Heart left ventricle (tissue), 16 donors: ENCODE data around the gene MEX3A. TPM values are rescaled to one million over a fixed set of nuclear protein-coding genes. Genes with fewer than 3 reads are reported as not detected.

ENCODE experiments used
- ATAC-seq, 4 donors: fragments of 200-7000 bp; cut with Tn5 transposase; one replicate each; pipeline ENCODE4 v1.9.1; 2020 to 2022; ENCODE audit warnings: moderate library complexity in 4 of 4, mild to moderate bottlenecking in 3 of 4, moderate number of reproducible peaks in 1 of 4
- DNase-seq, 5 donors: peaks; one replicate each; pipeline ENCODE4 v3.0.0-alpha.2; 2020
- H3K27ac ChIP-seq, 12 donors: fragments of 200-600 bp; sonication (generic) in 4 of 12; one replicate each; pipeline versions ENCODE4 v1.5.0 to v1.8.0; 2016 to 2022; ENCODE audit warnings: mild to moderate bottlenecking in 2 of 12
- H3K27me3 ChIP-seq, 9 donors: fragments of 200-600 bp; sonication (generic) in 2 of 9; one replicate each; pipeline versions ENCODE4 v1.5.1 to v1.8.0; 2016 to 2022; ENCODE audit warnings: mild to moderate bottlenecking in 3 of 9
- H3K36me3 ChIP-seq, 9 donors: fragments of 200-600 bp; sonication (generic) in 2 of 9; one replicate each; pipeline versions ENCODE4 v1.5.0 to v1.8.0; 2018 to 2022; ENCODE audit warnings: mild to moderate bottlenecking in 2 of 9
- H3K4me1 ChIP-seq, 12 donors: fragments of 200-600 bp; sonication (generic) in 4 of 12; one replicate each; pipeline versions ENCODE4 v1.5.0 to v1.8.0; 2016 to 2022; ENCODE audit warnings: mild to moderate bottlenecking in 3 of 12
- H3K4me3 ChIP-seq, 12 donors: fragments of 200-600 bp; sonication (generic) in 4 of 12; one replicate each; pipeline versions ENCODE4 v1.5.0 to v1.8.0; 2017 to 2022; ENCODE audit warnings: mild to moderate bottlenecking in 9 of 12, moderate library complexity in 4 of 12
- H3K9me3 ChIP-seq, 12 donors: fragments of 200-600 bp; sonication (generic) in 4 of 12; one replicate each; pipeline versions ENCODE4 v1.5.0 to v1.8.0; 2016 to 2022; ENCODE audit warnings: mild to moderate bottlenecking in 1 of 12
- POLR2A ChIP-seq, 2 donors: fragments of 450-650 bp; IDR thresholded peaks; one replicate each; pipeline ENCODE4 v1.6.1; 2017; ENCODE audit warnings: antibody characterized with exemption in 2 of 2, mild to moderate bottlenecking in 2 of 2, moderate library complexity in 2 of 2
- WGBS, 4 donors: extraction: QIAGEN DNeasy Blood & Tissue Kit in 2 of 4; methylation state at CpG; one replicate each; pipeline versions ENCODE4 v1.1.5 to v1.1.7; 2013 to 2018; 5-methylcytosine and 5-hydroxymethylcytosine counted together
- intact Hi-C, 10 donors: fragments of 100-400 bp; cut with DNase I; formaldehyde crosslinking; loops; one replicate each; pipeline versions ENCODE4 v1.11.1 to v1.14.2; 2022
- polyA plus RNA-seq, 2 donors: library from polyadenylated mRNA; stranded (reverse); fragments of 200-250 nt; gene quantifications; one replicate each; pipeline ENCODE4 v1.2.3, GENCODE V29; 2013
- total RNA-seq, 9 donors: library from RNA; depleted of rRNA in 2 of 9; stranded (reverse); fragments of >200 nt in 2 of 9; fragmentation: NEBNext Ultra II Directional in 3 of 9; extraction: Animal tissue kit (Norgen Biotek cat#: 25700) in 3 of 9; gene quantifications; one replicate each; pipeline versions ENCODE4 v1.1.0 to v1.2.4, GENCODE V29; 2016 to 2023
- TF ChIP-seq, protein P1 (sequence below), 12 donors: fragments of 200-600 bp; sonication (generic) in 4 of 12; IDR thresholded peaks; one replicate each; pipeline versions ENCODE4 v1.5.0 to v1.8.0; 2018 to 2022; ENCODE audit warnings: antibody characterized with exemption in 12 of 12, mild to moderate bottlenecking in 5 of 12
- donor health status: ischemic (EF 13 %, LVEDD 7.1; RV severe dilation, severe dysfunction).
- donor health status: healthy with polysubstance abuse.
- donor health status: DM: no; HTN: yes; CAD: no.
- donor health status: DM: no; HTN: no; CAD: no.
- donor health status: ischemic (EF 25% LVEDD 6.9; RV normal size, moderate dysfunction).
- donor health status: ischemic (EF 25% LVEDD 5.7; RV mildly dilated, moderate dysfunction).
- donor health status: healthy.
- donor health status: DM: yes; HTN: yes; CAD: no.
- donor health status: ischemic (EF 35%, LVEDD 5.7; RV mildly dilated, moderate dysfunction).
- donor health status: nonischemic (EF 11% LVEDD 7.7; RV severe dilation, severe dysfunction).
- donor health status: DM: yes; HTN: yes; CAD: no.
- donor health status: PGD.
- donor health status: ischemic (EF 29% LVEDD 5.4; RV normal size, mild dysfunction).
- donor health status: nonischemic (EF 23%, LVEDD 6.1; RV moderate dilation, normal function).

Gene MEX3A
- total and polyA plus RNA-seq, 11 donors: 0.12 to 0.53 (median 0.32) TPM

DNA sequence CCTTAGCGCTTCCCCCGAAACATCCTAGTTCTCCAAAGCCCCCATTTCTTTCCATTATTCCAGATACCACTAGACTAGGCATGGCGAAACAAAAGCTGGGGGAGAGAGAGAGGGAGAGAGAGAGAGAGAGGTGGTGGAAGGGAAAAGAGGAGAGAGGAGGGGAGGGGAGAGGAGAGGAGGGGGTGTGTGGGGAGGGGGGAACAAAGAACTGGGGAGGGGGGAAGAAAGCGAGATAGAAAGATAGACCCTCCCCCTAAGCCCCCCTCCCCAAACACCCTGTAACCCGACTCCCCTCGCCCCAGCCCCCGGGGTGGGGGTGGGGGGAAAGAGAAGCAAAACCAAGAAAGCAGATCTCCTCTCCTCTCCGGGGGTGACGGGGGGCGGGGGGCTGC, 352 bp downstream of the MEX3A start:
- no peaks in the 10 kb centered on the region for H3K9me3 ChIP-seq
- H3K4me1 ChIP-seq: peaks cover 0 to 36% (median 9%) of the 10 kb centered on the region in 12 donors
- H3K4me3 ChIP-seq: peak overlapping the region; percentile 58 to 98 (median 88)
- H3K36me3 ChIP-seq: no peaks in the 10 kb centered on the region
- ATAC-seq (no peak), DNase-seq (no peak)
- H3K27ac ChIP-seq: peak overlapping the region in 3 of 12 donors; percentile 77 to 78 (median 77)
- TF ChIP-seq, protein P1, sequence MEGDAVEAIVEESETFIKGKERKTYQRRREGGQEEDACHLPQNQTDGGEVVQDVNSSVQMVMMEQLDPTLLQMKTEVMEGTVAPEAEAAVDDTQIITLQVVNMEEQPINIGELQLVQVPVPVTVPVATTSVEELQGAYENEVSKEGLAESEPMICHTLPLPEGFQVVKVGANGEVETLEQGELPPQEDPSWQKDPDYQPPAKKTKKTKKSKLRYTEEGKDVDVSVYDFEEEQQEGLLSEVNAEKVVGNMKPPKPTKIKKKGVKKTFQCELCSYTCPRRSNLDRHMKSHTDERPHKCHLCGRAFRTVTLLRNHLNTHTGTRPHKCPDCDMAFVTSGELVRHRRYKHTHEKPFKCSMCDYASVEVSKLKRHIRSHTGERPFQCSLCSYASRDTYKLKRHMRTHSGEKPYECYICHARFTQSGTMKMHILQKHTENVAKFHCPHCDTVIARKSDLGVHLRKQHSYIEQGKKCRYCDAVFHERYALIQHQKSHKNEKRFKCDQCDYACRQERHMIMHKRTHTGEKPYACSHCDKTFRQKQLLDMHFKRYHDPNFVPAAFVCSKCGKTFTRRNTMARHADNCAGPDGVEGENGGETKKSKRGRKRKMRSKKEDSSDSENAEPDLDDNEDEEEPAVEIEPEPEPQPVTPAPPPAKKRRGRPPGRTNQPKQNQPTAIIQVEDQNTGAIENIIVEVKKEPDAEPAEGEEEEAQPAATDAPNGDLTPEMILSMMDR (IDR thresholded peaks at IDR 0.05): no peak
- no peak for TF ChIP-seq POLR2A (IDR thresholded peaks at IDR 0.05)
- 0 to 2% (median 0%) methylated on average over 7 to 10 of the region's 10 CpGs for WGBS, 4 donors
- intact Hi-C loops: no loop called here
- peaks cover 0 to 11% (median 0%) of the 10 kb centered on the region in 9 donors for H3K27me3 ChIP-seq

DNA sequence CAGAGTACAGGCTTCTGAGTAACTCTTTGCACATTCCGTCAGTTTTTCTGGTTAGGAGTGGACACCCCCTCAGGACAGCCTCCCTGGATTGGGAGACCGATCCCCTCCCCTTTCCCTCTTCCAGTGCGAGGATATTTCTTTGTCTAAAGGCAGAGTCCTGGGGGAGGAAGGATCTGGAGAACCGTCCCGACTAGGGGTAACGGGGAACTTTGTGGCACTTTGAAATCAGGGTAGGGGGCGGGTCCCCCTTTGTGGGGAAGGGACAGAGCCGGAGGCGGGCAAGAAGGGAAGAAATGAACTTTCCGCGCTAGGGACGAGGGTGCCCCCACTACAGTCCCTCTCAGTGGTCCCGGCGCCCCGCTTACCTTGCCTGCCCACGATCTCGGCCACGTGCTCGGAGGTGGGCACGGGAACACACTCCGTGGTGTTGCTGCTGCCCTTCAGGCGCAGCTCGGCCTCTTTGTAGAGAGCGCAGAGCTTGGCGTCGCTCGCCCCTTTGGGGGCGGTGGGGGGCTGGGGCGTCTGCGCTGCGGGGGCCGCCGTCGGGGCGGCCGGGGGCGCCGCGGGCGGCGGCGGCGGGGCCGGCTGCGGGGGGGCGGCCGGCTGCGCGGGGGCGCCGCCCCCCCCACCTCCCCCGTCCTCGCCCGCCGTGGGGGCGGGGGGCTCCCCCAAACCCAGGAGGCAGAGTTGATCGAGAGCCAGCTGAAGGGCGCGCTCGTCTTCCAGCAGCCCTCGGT, 917 bp downstream of the MEX3A start:
- ATAC-seq: no peak
- WGBS, 4 donors: 6 to 26% (median 9%) methylated on average over 23 to 60 of the region's 61 CpGs
- no peak overlapping the region for H3K27ac ChIP-seq

DNA sequence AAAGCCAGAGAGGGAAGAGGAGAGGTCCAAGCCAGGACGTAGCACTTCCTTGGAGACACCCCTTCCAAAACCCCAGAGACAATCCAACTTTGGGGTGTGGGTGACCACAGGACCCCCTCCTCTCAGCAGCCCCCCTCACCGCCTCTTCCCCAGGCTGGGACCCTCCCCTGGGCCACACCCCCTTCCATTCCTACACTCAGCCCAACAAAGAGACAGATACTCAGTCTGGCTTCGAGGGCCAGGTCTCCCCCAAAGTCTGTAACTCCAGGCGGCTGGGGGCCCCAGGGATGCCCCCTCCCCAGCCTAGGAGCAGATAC, 1.4 kb downstream of the MEX3A start:
- Histone ChIP-seq H3K27me3 (peaks cover 0 to 11% (median 0%) of the 10 kb centered on the region in 9 donors), H3K4me1 (peaks cover 0 to 33% (median 11%) of the 10 kb centered on the region in 12 donors), H3K27ac (no peak overlapping the region), H3K9me3 (no peaks in the 10 kb centered on the region), H3K4me3 (no peak overlapping the region), H3K36me3 (no peaks in the 10 kb centered on the region)
- no peak for DNase-seq
- WGBS, 4 donors: 64 to 79% (median 66%) methylated on average over 4 of the region's 4 CpGs
- ATAC-seq: no peak
- no peak for TF ChIP-seq POLR2A (IDR thresholded peaks at IDR 0.05)
- TF ChIP-seq, protein P1 (IDR thresholded peaks at IDR 0.05): no peak
- intact Hi-C loops: no loop called here

More for the DNA sequence above, 917 bp downstream of the MEX3A start:
- Histone ChIP-seq H3K9me3 (no peaks in the 10 kb centered on the region), H3K4me1 (peaks cover 0 to 33% (median 9%) of the 10 kb centered on the region in 12 donors), H3K4me3 (peak overlapping the region in 10 of 12 donors; percentile 58 to 98 (median 88)), H3K27me3 (peaks cover 0 to 11% (median 0%) of the 10 kb centered on the region in 9 donors), H3K36me3 (no peaks in the 10 kb centered on the region)
- intact Hi-C loops: no loop called here
- no peak for DNase-seq
- TF ChIP-seq POLR2A (IDR thresholded peaks at IDR 0.05): no peak
- TF ChIP-seq, protein P1 (IDR thresholded peaks at IDR 0.05): no peak

DNA sequence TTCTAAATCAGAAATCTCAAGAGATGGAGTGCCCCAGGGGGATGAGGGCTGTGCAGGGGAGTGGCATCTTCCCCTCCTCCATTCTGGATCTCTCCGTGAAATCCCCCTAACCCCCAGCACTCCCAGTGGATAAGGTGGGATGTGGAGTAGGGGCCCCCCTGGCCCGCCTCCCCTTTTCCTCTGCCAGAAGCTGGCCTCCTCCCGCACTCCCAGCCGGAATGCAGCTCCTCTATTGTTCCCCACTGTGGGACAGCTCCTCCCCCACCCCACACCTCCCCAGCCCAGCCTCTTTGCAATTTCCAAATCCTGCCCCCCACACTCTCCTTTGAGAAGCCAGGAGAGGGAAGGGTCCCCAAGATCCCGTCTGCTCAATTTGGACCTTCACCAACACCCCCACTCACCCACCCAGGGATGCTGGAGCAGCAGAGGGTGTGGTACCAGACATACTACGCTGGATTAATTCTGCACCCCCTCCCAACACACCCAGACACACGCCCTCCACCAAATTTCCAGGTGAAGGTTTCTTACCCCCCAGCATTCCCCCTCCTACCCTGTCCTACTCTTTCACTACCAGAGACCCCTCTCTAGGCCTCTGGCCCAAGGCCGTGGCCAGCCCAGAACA, 1.9 kb downstream of the MEX3A start:
- Histone ChIP-seq H3K4me3 (no peak overlapping the region), H3K27me3 (peaks cover 0 to 11% (median 0%) of the 10 kb centered on the region in 9 donors), H3K36me3 (no peaks in the 10 kb centered on the region), H3K9me3 (no peaks in the 10 kb centered on the region), H3K27ac (no peak overlapping the region), H3K4me1 (peaks cover 0 to 36% (median 14%) of the 10 kb centered on the region in 12 donors)
- DNase-seq (peak in 1 of 5 donors; percentile 29), ATAC-seq (no peak)
- intact Hi-C loops: no loop called here
- WGBS, 4 donors: 60 to 76% (median 74%) methylated on average over 8 of the region's 8 CpGs
- no peak for TF ChIP-seq POLR2A (IDR thresholded peaks at IDR 0.05)
- TF ChIP-seq, protein P1 (IDR thresholded peaks at IDR 0.05): no peak
